OCI-LY1 (cell line): Measurements from ENCODE around the gene AKAP9.
"Not testable (repeated sequence)": the region's sequence is repeated elsewhere in the genome, so short reads cannot be mapped to it uniquely, and the experiment has no call there.

Experiments used
- H2AFZ ChIP-seq: fragments of 200-600 bp; sonication (generic), shearing (Covaris generic); 2 replicates; pipeline ENCODE4 v1.6.0; 2014; ENCODE audit warnings: antibody characterized with exemption, mild to moderate bottlenecking, low read length
- H3F3A ChIP-seq: fragments of 200-600 bp; sonication (generic), shearing (Covaris generic); 2 replicates; pipeline ENCODE4 v1.6.0; 2014; ENCODE audit warnings: mild to moderate bottlenecking, antibody characterized with exemption, low read length, moderate library complexity; ENCODE audit not compliant: insufficient read depth
- H3K27ac ChIP-seq: fragments of 200-600 bp; sonication (generic); 2 replicates; pipeline ENCODE4 v1.5.1; 2014; ENCODE audit warnings: low read length, mixed run types, mild to moderate bottlenecking, low read depth; ENCODE audit not compliant: poor library complexity, severe bottlenecking
- H3K27me3 ChIP-seq: fragments of 200-600 bp; sonication (generic); 2 replicates; pipeline ENCODE4 v1.6.0; 2014; ENCODE audit warnings: antibody characterized with exemption, mild to moderate bottlenecking, low read length, moderate library complexity; ENCODE audit not compliant: insufficient read depth
- H3K36me3 ChIP-seq: fragments of 200-600 bp; sonication (generic); 2 replicates; pipeline ENCODE4 v1.6.1; 2014; ENCODE audit warnings: mild to moderate bottlenecking, antibody characterized with exemption, low read length, moderate library complexity, mixed read lengths; ENCODE audit not compliant: insufficient read depth
- H3K4me1 ChIP-seq: fragments of 200-600 bp; sonication (generic); 2 replicates; pipeline ENCODE4 v1.5.1; 2014; ENCODE audit warnings: mild to moderate bottlenecking, low read length, moderate library complexity; ENCODE audit not compliant: insufficient read depth, severe bottlenecking
- H3K4me2 ChIP-seq: fragments of 200-600 bp; sonication (generic), shearing (Covaris generic); 2 replicates; pipeline ENCODE4 v1.6.1; 2014; ENCODE audit warnings: low read length
- H3K4me3 ChIP-seq: fragments of 200-600 bp; sonication (generic); 2 replicates; pipeline ENCODE4 v1.5.1; 2014; ENCODE audit warnings: low read length, low read depth, mild to moderate bottlenecking, mixed read lengths; ENCODE audit not compliant: poor library complexity, severe bottlenecking
- H3K79me2 ChIP-seq: fragments of 200-600 bp; shearing (Covaris generic); 2 replicates; pipeline ENCODE4 v1.6.1; 2016; ENCODE audit warnings: mixed run types, low read length, mixed read lengths; ENCODE audit not compliant: insufficient read depth
- H3K9ac ChIP-seq: fragments of 200-600 bp; sonication (generic), shearing (Covaris generic); 2 replicates; pipeline ENCODE4 v1.6.1; 2014; ENCODE audit warnings: mild to moderate bottlenecking, low read length, mixed read lengths
- H3K9me2 ChIP-seq: fragments of 200-600 bp; sonication (generic), shearing (Covaris generic); 2 replicates; pipeline ENCODE4 v1.6.1; 2014; ENCODE audit warnings: low read depth, mild to moderate bottlenecking, low read length, mixed read lengths
- H3K9me3 ChIP-seq: fragments of 200-600 bp; shearing (Covaris generic); 2 replicates; pipeline ENCODE4 v1.6.1; 2014; ENCODE audit warnings: low read length, mixed read lengths
- H4K20me1 ChIP-seq: fragments of 200-600 bp; sonication (generic), shearing (Covaris generic); 2 replicates; pipeline ENCODE4 v1.6.0; 2016; ENCODE audit warnings: mild to moderate bottlenecking, low read length; ENCODE audit not compliant: insufficient read depth
- EZH2 ChIP-seq: fragments of 200-600 bp; sonication (generic), shearing (Covaris generic); IDR thresholded peaks from 2 replicates; pipeline ENCODE4 v1.8.0; 2017; ENCODE audit warnings: borderline replicate concordance, mixed run types, mild to moderate bottlenecking, antibody characterized with exemption, low read length, moderate library complexity, mixed read lengths
- TF ChIP-seq, protein P1 (sequence below): fragments of 200-600 bp; sonication (generic), shearing (Covaris generic); IDR thresholded peaks from 2 replicates; pipeline ENCODE4 v1.5.1; 2017; ENCODE audit warnings: mild to moderate bottlenecking, antibody characterized with exemption, low read length, moderate library complexity, mixed read lengths

The AKAP9 gene

DNA sequence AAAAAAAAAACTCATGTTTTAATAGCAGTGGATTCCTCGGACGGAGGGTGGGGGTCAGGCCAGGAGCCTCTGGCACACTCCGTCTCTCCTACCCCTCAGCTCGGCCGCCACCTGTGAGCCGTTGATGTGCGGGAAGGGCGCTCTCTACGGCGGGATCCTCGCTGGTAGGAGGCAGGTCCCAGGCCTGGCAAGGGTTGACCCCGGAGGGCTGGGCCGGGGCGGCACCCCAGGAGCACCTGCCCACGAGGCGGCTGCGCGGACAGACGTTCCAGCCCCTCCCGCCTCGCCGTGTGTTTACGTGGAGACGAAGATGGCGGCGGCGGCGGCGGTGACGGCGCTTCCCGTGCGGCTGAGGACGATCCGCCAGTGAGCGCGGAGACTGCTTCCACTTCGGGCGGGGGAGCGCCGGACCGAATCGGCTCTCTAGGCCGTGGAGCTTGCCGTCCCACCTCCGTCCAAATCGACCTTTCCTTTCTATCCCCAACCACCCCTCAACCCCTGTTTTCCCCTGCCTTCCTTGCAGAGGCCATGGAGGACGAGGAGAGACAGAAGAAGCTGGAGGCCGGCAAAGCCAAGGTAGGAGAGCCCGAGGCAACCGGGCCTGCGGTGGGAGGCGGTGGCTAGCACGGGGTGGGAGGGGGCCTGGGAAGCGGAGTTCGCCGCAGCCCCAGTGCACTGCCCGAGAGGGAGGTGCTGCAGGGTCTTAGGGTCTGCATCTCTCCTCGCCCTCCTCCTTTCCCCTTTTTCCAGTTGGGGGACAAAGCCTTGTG, at the start of gene AKAP9:
AKAP9 (plus strand) TSS at position 291 of the 770 bp plus-strand sequence; CDS start at position 529, 238 bp downstream.
- peak within 1 kb of the TSS; percentile 78 for H3K27ac ChIP-seq
- H3K9ac ChIP-seq = peak within 1 kb of the TSS; percentile 77
- peak within 1 kb of the TSS; percentile 25; the same call in 1 of the 2 replicates for H2AFZ ChIP-seq
- H3K9me3 ChIP-seq = no peaks in the 10 kb centered on the region
- peak within 1 kb of the TSS; percentile 84 for H3K4me2 ChIP-seq
- TF ChIP-seq, protein P1, sequence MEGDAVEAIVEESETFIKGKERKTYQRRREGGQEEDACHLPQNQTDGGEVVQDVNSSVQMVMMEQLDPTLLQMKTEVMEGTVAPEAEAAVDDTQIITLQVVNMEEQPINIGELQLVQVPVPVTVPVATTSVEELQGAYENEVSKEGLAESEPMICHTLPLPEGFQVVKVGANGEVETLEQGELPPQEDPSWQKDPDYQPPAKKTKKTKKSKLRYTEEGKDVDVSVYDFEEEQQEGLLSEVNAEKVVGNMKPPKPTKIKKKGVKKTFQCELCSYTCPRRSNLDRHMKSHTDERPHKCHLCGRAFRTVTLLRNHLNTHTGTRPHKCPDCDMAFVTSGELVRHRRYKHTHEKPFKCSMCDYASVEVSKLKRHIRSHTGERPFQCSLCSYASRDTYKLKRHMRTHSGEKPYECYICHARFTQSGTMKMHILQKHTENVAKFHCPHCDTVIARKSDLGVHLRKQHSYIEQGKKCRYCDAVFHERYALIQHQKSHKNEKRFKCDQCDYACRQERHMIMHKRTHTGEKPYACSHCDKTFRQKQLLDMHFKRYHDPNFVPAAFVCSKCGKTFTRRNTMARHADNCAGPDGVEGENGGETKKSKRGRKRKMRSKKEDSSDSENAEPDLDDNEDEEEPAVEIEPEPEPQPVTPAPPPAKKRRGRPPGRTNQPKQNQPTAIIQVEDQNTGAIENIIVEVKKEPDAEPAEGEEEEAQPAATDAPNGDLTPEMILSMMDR = no peak
- no peak for TF ChIP-seq EZH2
- H3K9me2 ChIP-seq = no peaks in the 10 kb centered on the region
- no peaks in the 10 kb centered on the region for H3K36me3 ChIP-seq
- peaks cover 40% of the 10 kb centered on the region for H3K4me1 ChIP-seq
- H4K20me1 ChIP-seq = no peaks in the 10 kb centered on the region
- H3K27me3 ChIP-seq = no peaks in the 10 kb centered on the region
- H3K79me2 ChIP-seq = peaks cover 43% of the 10 kb centered on the region
- peak within 1 kb of the TSS; percentile 72 for H3K4me3 ChIP-seq
- H3F3A ChIP-seq = 0 out of 2 replicates have a peak, but pooled peaks cover 8% of the 10 kb centered on the region

DNA sequence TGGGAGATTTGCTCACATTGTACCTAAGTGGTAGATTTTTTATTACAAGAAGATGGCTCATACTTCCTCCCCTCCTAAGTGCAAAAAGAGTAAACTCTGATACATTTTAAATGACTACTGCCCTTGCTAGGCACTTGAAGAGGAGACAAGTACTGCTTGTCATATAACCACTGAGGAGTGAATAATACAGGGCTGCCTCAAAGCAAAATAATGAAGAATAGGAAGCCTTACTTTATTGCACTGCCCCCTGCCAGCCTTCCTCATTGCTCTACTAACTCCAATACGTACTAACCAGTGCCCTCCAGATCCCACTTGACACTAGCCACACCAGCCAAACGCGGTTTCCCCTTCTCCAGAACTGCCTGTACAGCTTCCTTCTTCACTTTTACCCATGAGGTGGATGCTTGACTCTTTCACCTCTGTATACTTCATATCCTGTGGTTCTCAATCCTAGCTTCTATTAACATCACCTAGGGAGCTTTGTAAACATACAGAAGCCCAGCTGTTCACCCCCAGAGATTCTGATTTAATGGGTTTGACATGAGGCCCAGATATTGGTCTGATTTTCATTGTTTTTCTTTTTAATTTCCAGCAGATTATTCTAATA, 48.5 kb upstream of the AKAP9 start:
- H3K4me3 ChIP-seq = no peak overlapping the region
- H3K27ac ChIP-seq = no peak overlapping the region
- H3K9me2 ChIP-seq = no peaks in the 10 kb centered on the region
- no peaks in the 10 kb centered on the region for H3K79me2 ChIP-seq
- H3K36me3 ChIP-seq = no peaks in the 10 kb centered on the region
- H3K27me3 ChIP-seq = no peaks in the 10 kb centered on the region
- H3K9me3 ChIP-seq = no peaks in the 10 kb centered on the region
- no peaks in the 10 kb centered on the region for H3F3A ChIP-seq
- no peaks in the 10 kb centered on the region for H3K4me1 ChIP-seq
- H4K20me1 ChIP-seq = no peaks in the 10 kb centered on the region
- H3K4me2 ChIP-seq = no peak overlapping the region
- TF ChIP-seq, protein P1 = no peak
- no peak for TF ChIP-seq EZH2
- no peak overlapping the region for H2AFZ ChIP-seq
- H3K9ac ChIP-seq = no peak overlapping the region

DNA sequence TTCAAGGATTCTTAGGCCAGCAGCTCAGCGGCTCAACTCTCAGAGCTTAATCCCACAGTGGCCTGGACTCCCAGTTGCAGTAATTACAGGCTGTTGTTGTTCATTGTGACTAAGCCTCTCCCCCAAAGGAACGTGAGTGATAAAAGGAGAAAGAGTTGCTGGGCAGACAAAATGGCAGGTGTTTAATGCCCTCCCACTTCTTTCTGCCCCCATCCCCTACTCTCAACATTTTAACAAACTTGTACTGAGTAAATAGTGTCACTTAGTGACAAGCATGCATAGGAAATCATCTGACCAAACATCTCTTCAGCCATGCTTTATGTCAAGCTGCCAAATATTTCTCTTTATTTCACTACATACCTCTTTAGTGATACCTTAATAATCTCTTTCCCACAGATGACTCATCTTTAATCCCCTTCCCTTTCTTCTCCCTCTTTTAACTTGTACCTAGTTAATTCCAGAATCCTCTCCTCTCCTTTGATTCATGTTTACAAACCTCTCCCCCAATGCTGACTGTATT, 47.8 kb upstream of the AKAP9 start:
- H3K79me2 ChIP-seq = no peaks in the 10 kb centered on the region
- H3K9me2 ChIP-seq = no peaks in the 10 kb centered on the region
- H3K27ac ChIP-seq = no peak overlapping the region
- no peaks in the 10 kb centered on the region for H3K36me3 ChIP-seq
- no peaks in the 10 kb centered on the region for H4K20me1 ChIP-seq
- H3K9ac ChIP-seq = no peak overlapping the region
- H3K4me2 ChIP-seq = no peak overlapping the region
- H2AFZ ChIP-seq = no peak overlapping the region
- H3K27me3 ChIP-seq = no peaks in the 10 kb centered on the region
- no peaks in the 10 kb centered on the region for H3K4me1 ChIP-seq
- no peaks in the 10 kb centered on the region for H3F3A ChIP-seq
- H3K9me3 ChIP-seq = no peaks in the 10 kb centered on the region
- TF ChIP-seq, protein P1 = no peak
- TF ChIP-seq EZH2 = no peak
- no peak overlapping the region for H3K4me3 ChIP-seq

DNA sequence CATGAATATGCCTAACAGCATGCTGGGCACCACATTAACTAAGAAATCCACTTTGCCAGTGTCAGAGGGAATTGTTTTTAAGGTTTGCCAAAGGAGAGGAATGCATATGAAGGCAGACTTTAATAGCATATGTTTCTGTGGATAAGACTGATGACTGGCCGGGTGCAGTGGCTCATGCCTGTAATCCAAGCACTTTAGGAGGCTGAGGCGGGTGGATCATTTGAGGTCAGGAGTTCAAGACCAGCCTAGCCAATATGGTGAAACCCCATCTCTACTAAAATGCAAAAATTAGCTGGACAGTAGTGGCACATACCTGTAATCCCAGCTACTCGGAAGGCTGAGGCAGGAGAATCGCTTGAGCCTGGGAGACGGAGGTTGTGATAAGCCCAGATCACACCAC, 47.0 kb upstream of the AKAP9 start:
- H3K9ac ChIP-seq, H3K4me1 ChIP-seq, H3K4me3 ChIP-seq, H3K36me3 ChIP-seq, H3K27ac ChIP-seq, H3K27me3 ChIP-seq, H4K20me1 ChIP-seq, H3F3A ChIP-seq, H3K9me2 ChIP-seq, H3K4me2 ChIP-seq, H2AFZ ChIP-seq, H3K9me3 ChIP-seq, H3K79me2 ChIP-seq: not testable (repeated sequence)
